Measurements from ENCODE around the gene IL20.

Gene IL20

DNA sequence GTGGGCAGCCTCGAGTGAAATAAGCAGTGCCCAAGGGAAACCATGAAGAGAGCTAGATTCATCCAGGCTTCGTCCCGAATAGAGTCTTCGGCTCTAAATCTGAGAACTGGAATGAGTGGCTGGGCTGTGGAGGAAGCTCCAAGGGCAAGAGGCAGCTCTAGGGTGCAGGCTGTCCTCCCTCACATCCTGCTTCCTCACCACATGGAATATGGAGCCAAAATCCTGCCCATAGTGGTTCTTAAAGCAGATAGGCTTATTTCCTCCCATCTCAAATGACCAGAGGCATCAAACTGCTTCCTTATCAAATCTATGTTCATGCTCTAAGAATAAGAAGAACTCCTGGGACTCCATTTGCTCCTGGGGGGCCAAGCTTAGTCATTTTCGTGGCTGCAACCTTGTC lies 34.3 kb downstream of the IL20 start (continued):
- TF ChIP-seq, protein P1, sequence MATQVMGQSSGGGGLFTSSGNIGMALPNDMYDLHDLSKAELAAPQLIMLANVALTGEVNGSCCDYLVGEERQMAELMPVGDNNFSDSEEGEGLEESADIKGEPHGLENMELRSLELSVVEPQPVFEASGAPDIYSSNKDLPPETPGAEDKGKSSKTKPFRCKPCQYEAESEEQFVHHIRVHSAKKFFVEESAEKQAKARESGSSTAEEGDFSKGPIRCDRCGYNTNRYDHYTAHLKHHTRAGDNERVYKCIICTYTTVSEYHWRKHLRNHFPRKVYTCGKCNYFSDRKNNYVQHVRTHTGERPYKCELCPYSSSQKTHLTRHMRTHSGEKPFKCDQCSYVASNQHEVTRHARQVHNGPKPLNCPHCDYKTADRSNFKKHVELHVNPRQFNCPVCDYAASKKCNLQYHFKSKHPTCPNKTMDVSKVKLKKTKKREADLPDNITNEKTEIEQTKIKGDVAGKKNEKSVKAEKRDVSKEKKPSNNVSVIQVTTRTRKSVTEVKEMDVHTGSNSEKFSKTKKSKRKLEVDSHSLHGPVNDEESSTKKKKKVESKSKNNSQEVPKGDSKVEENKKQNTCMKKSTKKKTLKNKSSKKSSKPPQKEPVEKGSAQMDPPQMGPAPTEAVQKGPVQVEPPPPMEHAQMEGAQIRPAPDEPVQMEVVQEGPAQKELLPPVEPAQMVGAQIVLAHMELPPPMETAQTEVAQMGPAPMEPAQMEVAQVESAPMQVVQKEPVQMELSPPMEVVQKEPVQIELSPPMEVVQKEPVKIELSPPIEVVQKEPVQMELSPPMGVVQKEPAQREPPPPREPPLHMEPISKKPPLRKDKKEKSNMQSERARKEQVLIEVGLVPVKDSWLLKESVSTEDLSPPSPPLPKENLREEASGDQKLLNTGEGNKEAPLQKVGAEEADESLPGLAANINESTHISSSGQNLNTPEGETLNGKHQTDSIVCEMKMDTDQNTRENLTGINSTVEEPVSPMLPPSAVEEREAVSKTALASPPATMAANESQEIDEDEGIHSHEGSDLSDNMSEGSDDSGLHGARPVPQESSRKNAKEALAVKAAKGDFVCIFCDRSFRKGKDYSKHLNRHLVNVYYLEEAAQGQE (tag by site-specific recombination; IDR thresholded peaks at IDR 0.05) = no peak
- TF ChIP-seq ZFHX2 (tag by site-specific recombination; conservative IDR thresholded peaks at IDR 0.05) (no peak), EGR2 (tag by site-specific recombination; IDR thresholded peaks at IDR 0.05; ENCODE audit: low read depth) (no peak), ZBTB21 (tag by site-specific recombination; IDR thresholded peaks at IDR 0.05) (no peak), TCF7L2 (IDR thresholded peaks at IDR 0.05; ENCODE audit: borderline replicate concordance, low read depth, low read length) (no peak), ZNF747 (tag by site-specific recombination; IDR thresholded peaks at IDR 0.05) (no peak), SP3 (tag by site-specific recombination; IDR thresholded peaks at IDR 0.05) (no peak), ZFP3 (tag by site-specific recombination; IDR thresholded peaks at IDR 0.05; ENCODE audit: low read depth) (no peak), YY2 (tag by site-specific recombination; IDR thresholded peaks at IDR 0.05) (no peak), ZNF704 (tag by site-specific recombination; IDR thresholded peaks at IDR 0.05) (no peak), BCL6B (tag by site-specific recombination; IDR thresholded peaks at IDR 0.05) (no peak), ZFP69B (tag by site-specific recombination; IDR thresholded peaks at IDR 0.05) (no peak), ZNF596 (tag by site-specific recombination; IDR thresholded peaks at IDR 0.05) (no peak), YY1 (tag by site-specific recombination; IDR thresholded peaks at IDR 0.05) (no peak), ZNF473 (tag by site-specific recombination; IDR thresholded peaks at IDR 0.05) (no peak), ZNF529 (tag by site-specific recombination; IDR thresholded peaks at IDR 0.05; ENCODE audit: insufficient replicate concordance) (no peak)

GRCh38 chr1:206900149-206900548 lies 34.7 kb downstream of the IL20 start:
- Histone ChIP-seq H3K9me3 (ENCODE audit: control insufficient read depth, insufficient read depth, low read depth, low read length) (no peaks in the 10 kb centered on the region), H3K27ac (ENCODE audit: extremely low read depth, low read depth, low read length) (no peak overlapping the region), H3K36me3 (ENCODE audit: control insufficient read depth in 2 of 2, insufficient read depth in 1 of 2, low read length in 2 of 2) (no peaks in the 10 kb centered on the region), H3K4me3 (ENCODE audit: low read depth, low read length) (no peak overlapping the region), H3K4me1 (ENCODE audit: control insufficient read depth, insufficient read depth, low read length) (no peaks in the 10 kb centered on the region; the same call in 1 of the 2 replicates)
- ChIA-PET CTCF (interaction anchor here (2.6 to 3.4 kb wide), 2 partner anchors 12 to 35 kb away, joined by 11 to 12 read pairs; partner anchors contain the start of gene IL20), POLR2A (no interaction called here)
- TF ChIP-seq ZNF239 (tag by site-specific recombination; IDR thresholded peaks at IDR 0.05) (no peak), ZNF366 (tag by site-specific recombination; conservative IDR thresholded peaks at IDR 0.05) (no peak), ZNF654 (tag by site-specific recombination; IDR thresholded peaks at IDR 0.05; ENCODE audit: low read depth) (no peak), ZNF114 (tag by site-specific recombination; IDR thresholded peaks at IDR 0.05) (no peak), ZNF324 (tag by site-specific recombination; IDR thresholded peaks at IDR 0.05) (no peak), ZNF280D (tag by site-specific recombination; IDR thresholded peaks at IDR 0.05) (no peak), ZFP37 (tag by site-specific recombination; IDR thresholded peaks at IDR 0.05) (no peak), ZSCAN16 (tag by site-specific recombination; IDR thresholded peaks at IDR 0.05) (no peak), ZNF121 (tag by site-specific recombination; IDR thresholded peaks at IDR 0.05) (no peak)

Measured in HEK293 (cell line).